ENCODE results near the gene FOXO1. TPM values are rescaled to one million over a fixed set of nuclear protein-coding genes. Genes with fewer than 3 reads are reported as not detected.

The FOXO1 gene
- total RNA-seq, 2 donors from 2014 or later: 41.7 to 60.9 TPM

DNA sequence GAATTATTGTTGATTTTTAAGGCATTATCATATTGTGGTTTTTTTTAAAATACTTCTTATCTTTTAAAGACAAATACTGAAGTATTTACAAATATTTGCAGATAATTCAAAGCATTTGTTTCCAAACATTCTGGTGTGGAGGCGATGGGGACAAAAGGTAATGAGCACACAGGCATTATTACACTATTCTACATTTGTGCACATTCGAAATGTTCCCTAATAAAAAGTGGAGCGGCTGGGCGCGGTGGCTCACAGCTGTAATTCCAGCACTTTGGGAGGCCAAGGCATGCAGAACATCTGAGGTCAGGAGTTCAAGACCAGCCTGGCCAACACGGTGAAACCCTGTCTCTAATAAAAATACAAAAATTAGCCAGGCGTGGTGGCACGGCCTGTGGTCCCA, 133.4 kb downstream of the FOXO1 start:
- H3K27ac ChIP-seq: no peak overlapping the region
- no peak overlapping the region for H3K4me3 ChIP-seq
- H3K27me3 ChIP-seq (replicated peaks; ENCODE audit: insufficient read depth): no peaks in the 10 kb centered on the region
- ATAC-seq (ENCODE audit: insufficient number of reproducible peaks, low FRiP score, low read depth): no peak
- H3K9me3 ChIP-seq: peaks cover 3% of the 10 kb centered on the region
- H3K4me1 ChIP-seq (ENCODE audit: control insufficient read depth in 1 of 2, low read depth in 2 of 2): no peaks in the 10 kb centered on the region
- H3K36me3 ChIP-seq: no peaks in the 10 kb centered on the region
- DNase-seq (ENCODE audit: low spot score): no peak
- TF ChIP-seq, protein P1, sequence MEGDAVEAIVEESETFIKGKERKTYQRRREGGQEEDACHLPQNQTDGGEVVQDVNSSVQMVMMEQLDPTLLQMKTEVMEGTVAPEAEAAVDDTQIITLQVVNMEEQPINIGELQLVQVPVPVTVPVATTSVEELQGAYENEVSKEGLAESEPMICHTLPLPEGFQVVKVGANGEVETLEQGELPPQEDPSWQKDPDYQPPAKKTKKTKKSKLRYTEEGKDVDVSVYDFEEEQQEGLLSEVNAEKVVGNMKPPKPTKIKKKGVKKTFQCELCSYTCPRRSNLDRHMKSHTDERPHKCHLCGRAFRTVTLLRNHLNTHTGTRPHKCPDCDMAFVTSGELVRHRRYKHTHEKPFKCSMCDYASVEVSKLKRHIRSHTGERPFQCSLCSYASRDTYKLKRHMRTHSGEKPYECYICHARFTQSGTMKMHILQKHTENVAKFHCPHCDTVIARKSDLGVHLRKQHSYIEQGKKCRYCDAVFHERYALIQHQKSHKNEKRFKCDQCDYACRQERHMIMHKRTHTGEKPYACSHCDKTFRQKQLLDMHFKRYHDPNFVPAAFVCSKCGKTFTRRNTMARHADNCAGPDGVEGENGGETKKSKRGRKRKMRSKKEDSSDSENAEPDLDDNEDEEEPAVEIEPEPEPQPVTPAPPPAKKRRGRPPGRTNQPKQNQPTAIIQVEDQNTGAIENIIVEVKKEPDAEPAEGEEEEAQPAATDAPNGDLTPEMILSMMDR (IDR thresholded peaks at IDR 0.05): no peak

DNA sequence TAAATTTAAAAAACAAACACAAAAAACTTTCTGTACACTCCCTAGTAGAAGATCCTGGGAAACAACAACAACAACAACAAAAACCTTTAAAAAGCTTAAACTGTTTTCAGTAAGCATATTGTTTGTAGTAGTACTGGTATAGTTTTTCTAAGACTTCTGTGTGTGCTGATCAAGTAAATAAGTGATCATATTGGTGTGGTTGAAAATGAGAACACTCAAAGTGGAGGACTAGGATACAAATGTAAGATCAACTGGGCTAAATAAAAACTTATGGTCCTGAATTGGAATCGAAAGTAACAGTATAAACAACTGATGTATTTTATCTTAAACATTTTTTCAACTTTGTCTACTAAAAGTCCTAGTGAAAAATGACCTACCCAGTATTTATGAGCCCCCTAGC, 135.5 kb downstream of the FOXO1 start:
- H3K36me3 ChIP-seq: no peaks in the 10 kb centered on the region
- no peak overlapping the region for H3K4me3 ChIP-seq
- DNase-seq (ENCODE audit: low spot score) (no peak), ATAC-seq (ENCODE audit: insufficient number of reproducible peaks, low FRiP score, low read depth) (no peak)
- no peaks in the 10 kb centered on the region for H3K27me3 ChIP-seq (replicated peaks; ENCODE audit: insufficient read depth)
- no peaks in the 10 kb centered on the region for H3K4me1 ChIP-seq (ENCODE audit: control insufficient read depth in 1 of 2, low read depth in 2 of 2)
- no peak overlapping the region for H3K27ac ChIP-seq
- TF ChIP-seq, protein P1 (IDR thresholded peaks at IDR 0.05): no peak
- peaks cover 7% of the 10 kb centered on the region for H3K9me3 ChIP-seq

DNA sequence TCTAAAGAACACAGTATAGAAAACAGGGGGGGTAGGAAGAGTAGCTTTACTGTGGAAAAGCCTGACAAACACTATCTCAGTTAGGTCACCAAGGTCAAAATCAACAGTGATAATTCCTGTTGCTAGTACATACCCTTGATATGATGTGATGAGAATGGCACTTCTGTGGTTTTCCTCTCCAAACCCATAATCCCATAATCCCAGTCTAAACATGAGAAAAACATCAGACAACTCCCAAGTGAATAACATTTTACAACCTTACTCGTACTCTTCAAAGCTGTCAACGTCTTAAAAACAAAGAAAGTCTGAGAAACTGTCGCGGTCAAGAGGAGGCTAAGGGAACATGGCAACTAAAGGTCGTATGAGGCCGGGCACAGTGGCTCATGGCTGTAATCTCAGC, 137.6 kb downstream of the FOXO1 start:
- H3K4me3 ChIP-seq: no peak overlapping the region
- H3K27ac ChIP-seq: no peak overlapping the region
- TF ChIP-seq, protein P1 (IDR thresholded peaks at IDR 0.05): no peak
- H3K36me3 ChIP-seq: no peaks in the 10 kb centered on the region
- ATAC-seq (ENCODE audit: insufficient number of reproducible peaks, low FRiP score, low read depth) (no peak), DNase-seq (ENCODE audit: low spot score) (no peak)
- H3K4me1 ChIP-seq (ENCODE audit: control insufficient read depth in 1 of 2, low read depth in 2 of 2): no peaks in the 10 kb centered on the region
- peaks cover 7% of the 10 kb centered on the region for H3K9me3 ChIP-seq
- H3K27me3 ChIP-seq (replicated peaks; ENCODE audit: insufficient read depth): no peaks in the 10 kb centered on the region

DNA sequence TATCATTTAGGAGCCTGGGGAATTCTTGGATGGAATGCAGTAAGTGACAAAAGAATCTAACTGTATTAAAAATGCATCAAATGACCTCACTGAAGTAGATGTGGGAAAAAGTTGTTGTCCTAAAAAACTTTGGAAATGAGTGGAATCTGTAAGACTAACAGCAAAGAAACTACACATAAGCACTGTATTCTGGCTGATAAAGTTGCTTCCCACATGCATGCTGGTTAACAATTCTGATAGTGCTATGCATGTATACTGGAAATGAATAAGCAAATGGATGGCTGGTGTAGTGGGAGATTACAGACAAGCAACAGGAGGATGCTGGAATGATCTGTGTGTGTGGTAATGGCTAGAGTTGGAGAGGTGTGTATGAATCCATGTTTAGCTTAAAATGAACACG, 138.5 kb downstream of the FOXO1 start:
- TF ChIP-seq, protein P1 (IDR thresholded peaks at IDR 0.05): no peak
- DNase-seq (ENCODE audit: low spot score): no peak
- Histone ChIP-seq H3K27ac (no peak overlapping the region), H3K4me1 (ENCODE audit: control insufficient read depth in 1 of 2, low read depth in 2 of 2) (no peaks in the 10 kb centered on the region), H3K27me3 (replicated peaks; ENCODE audit: insufficient read depth) (no peaks in the 10 kb centered on the region), H3K36me3 (no peaks in the 10 kb centered on the region), H3K4me3 (no peak overlapping the region), H3K9me3 (peaks cover 7% of the 10 kb centered on the region)
- no peak for ATAC-seq (ENCODE audit: insufficient number of reproducible peaks, low FRiP score, low read depth)

DNA sequence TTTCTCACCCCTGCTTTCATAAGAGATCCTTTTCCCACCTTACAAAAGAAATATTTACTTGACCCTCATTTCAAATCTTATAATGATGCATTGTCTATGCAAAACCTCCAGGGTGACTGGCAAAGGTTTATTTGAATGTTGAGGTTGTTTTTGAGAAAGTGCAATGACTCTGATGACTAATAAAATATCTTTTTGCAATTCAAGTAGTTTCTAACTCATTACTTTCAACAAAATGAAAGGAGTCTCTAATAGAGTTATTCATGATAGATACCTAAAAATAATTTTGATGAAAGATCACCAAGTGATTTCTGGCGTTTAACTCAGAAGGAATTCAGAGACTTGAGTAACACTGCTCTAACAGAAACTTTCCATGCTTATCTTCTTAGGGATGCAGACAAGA, 144.2 kb downstream of the FOXO1 start:
- Histone ChIP-seq H3K27me3 (replicated peaks; ENCODE audit: insufficient read depth) (no peaks in the 10 kb centered on the region), H3K27ac (no peak overlapping the region), H3K4me1 (ENCODE audit: control insufficient read depth in 1 of 2, low read depth in 2 of 2) (peaks cover 0 to 7% of the 10 kb centered on the region in 2 donors), H3K9me3 (no peaks in the 10 kb centered on the region), H3K4me3 (no peak overlapping the region), H3K36me3 (no peaks in the 10 kb centered on the region)
- DNase-seq (ENCODE audit: low spot score) (no peak), ATAC-seq (ENCODE audit: insufficient number of reproducible peaks, low FRiP score, low read depth) (no peak)
- TF ChIP-seq, protein P1 (IDR thresholded peaks at IDR 0.05): no peak

Measured in thoracic aorta (tissue), 2 donors.